GM23338 (cell line): Measurements from ENCODE around the gene CLCNKA. TPM values are rescaled to one million over a fixed set of nuclear protein-coding genes. Genes with fewer than 3 reads are reported as not detected.

Source experiments
- ATAC-seq: fragments of 200-7000 bp; cut with Tn5 transposase; 3 replicates; pipeline ENCODE4 v1.9.1; 2020
- DNase-seq: peaks from one replicate; pipeline ENCODE4 v3.0.0-alpha.2; 2015; ENCODE audit warnings: low spot score
- H2AFZ ChIP-seq: fragments of 200-600 bp; sonication (generic); 2 replicates; pipeline ENCODE4 v1.8.0; 2016; ENCODE audit warnings: antibody characterized with exemption, mild to moderate bottlenecking, moderate library complexity
- H3F3A ChIP-seq: fragments of 200-600 bp; sonication (generic); replicated peaks from 2 replicates; pipeline ENCODE4 v1.8.0; 2017; ENCODE audit warnings: antibody characterized with exemption, mixed run types, low read depth
- H3K27ac ChIP-seq: fragments of 200-600 bp; sonication (generic); 2 replicates; pipeline ENCODE4 v1.6.1; 2016; ENCODE audit warnings: low read depth
- H3K27me3 ChIP-seq: fragments of 200-600 bp; sonication (generic); 2 replicates; pipeline ENCODE4 v1.8.0; 2016; ENCODE audit warnings: mild to moderate bottlenecking, mixed run types, moderate library complexity; ENCODE audit not compliant: insufficient read depth
- H3K36me3 ChIP-seq: fragments of 200-600 bp; sonication (generic); 2 replicates; pipeline ENCODE4 v1.8.0; 2016; ENCODE audit warnings: mild to moderate bottlenecking; ENCODE audit not compliant: insufficient read depth
- H3K4me1 ChIP-seq: fragments of 200-600 bp; sonication (generic); 2 replicates; pipeline ENCODE4 v1.8.0; 2016; ENCODE audit warnings: mild to moderate bottlenecking, moderate library complexity; ENCODE audit not compliant: insufficient read depth
- H3K4me2 ChIP-seq: fragments of 200-600 bp; sonication (generic); 2 replicates; pipeline ENCODE4 v1.7.1; 2017; ENCODE audit warnings: mixed run types
- H3K4me3 ChIP-seq: fragments of 200-600 bp; sonication (generic); 2 replicates; pipeline ENCODE4 v1.6.1; 2016; ENCODE audit warnings: mixed run types
- H3K79me2 ChIP-seq: fragments of 200-600 bp; sonication (generic); replicated peaks from 2 replicates; pipeline ENCODE4 v1.8.0; 2017; ENCODE audit warnings: mild to moderate bottlenecking; ENCODE audit not compliant: insufficient read depth
- H3K9me2 ChIP-seq: fragments of 200-600 bp; sonication (generic); 2 replicates; pipeline ENCODE4 v1.8.0; 2017; ENCODE audit not compliant: insufficient read depth
- H4K20me1 ChIP-seq: fragments of 200-600 bp; sonication (generic); replicated peaks from 2 replicates; pipeline ENCODE4 v1.8.0; 2017; ENCODE audit warnings: mild to moderate bottlenecking; ENCODE audit not compliant: insufficient read depth
- H3K27ac Mint-ChIP-seq: 2 replicates; pipeline ENCODE4 v1.8.0; 2020; ENCODE audit warnings: inconsistent platforms, mild to moderate bottlenecking, moderate library complexity, mixed read lengths
- H3K27me3 Mint-ChIP-seq: 3 replicates; pipeline ENCODE4 v1.8.0; 2022; ENCODE audit warnings: low read depth, mild to moderate bottlenecking, moderate library complexity, mixed read lengths, inconsistent platforms; ENCODE audit not compliant: insufficient read depth, poor library complexity
- H3K36me3 Mint-ChIP-seq: 3 replicates; pipeline ENCODE4 v1.8.0; 2021; ENCODE audit warnings: low read depth, mild to moderate bottlenecking, inconsistent platforms, moderate library complexity, mixed read lengths
- H3K4me1 Mint-ChIP-seq: 3 replicates; pipeline ENCODE4 v1.8.0; 2020; ENCODE audit warnings: mild to moderate bottlenecking, inconsistent platforms, mixed read lengths
- H3K4me3 Mint-ChIP-seq: 3 replicates; pipeline ENCODE4 v1.8.0; 2021; ENCODE audit warnings: moderate library complexity, mild to moderate bottlenecking, inconsistent platforms, mixed read lengths
- H3K9me3 Mint-ChIP-seq: 3 replicates; pipeline ENCODE4 v1.8.0; 2020; ENCODE audit warnings: moderate library complexity, mild to moderate bottlenecking, inconsistent platforms, mixed read lengths
- CREB1 ChIP-seq: fragments of 250-450 bp; sonication (Bioruptor Pico); IDR thresholded peaks from 2 replicates; pipeline ENCODE4 v1.5.0; 2020; ENCODE audit warnings: low read depth, mild to moderate bottlenecking, moderate library complexity
- CTCF ChIP-seq, 2 experiments: fragments of 200-600 bp in 1 of 2; sonication (generic) in 1 of 2; conservative IDR thresholded peaks; 2 replicates each; pipeline versions ENCODE4 v1.5.1 to v1.6.1; 2016 to 2017; ENCODE audit warnings: antibody characterized with exemption in 2 of 2, low read depth in 2 of 2, mild to moderate bottlenecking in 2 of 2, moderate library complexity in 1 of 2
- ETS1 ChIP-seq: IDR thresholded peaks from 2 replicates; pipeline ENCODE4 v1.6.1; 2016; ENCODE audit warnings: antibody characterized with exemption
- EZH2 ChIP-seq: fragments of 200-600 bp; sonication (generic); IDR thresholded peaks from one replicate; pipeline ENCODE4 v1.8.0; 2017; ENCODE audit warnings: antibody characterized with exemption, mild to moderate bottlenecking, low read depth; ENCODE audit not compliant: unreplicated experiment
- EZH2phosphoT487 ChIP-seq: fragments of 200-600 bp; sonication (generic); IDR thresholded peaks from one replicate; pipeline ENCODE4 v1.8.1; 2018; ENCODE audit warnings: antibody characterized with exemption; ENCODE audit not compliant: unreplicated experiment
- JUNB ChIP-seq: IDR thresholded peaks from one replicate; pipeline ENCODE4 v1.6.1; 2016; ENCODE audit warnings: antibody characterized with exemption; ENCODE audit not compliant: unreplicated experiment
- STAT1 ChIP-seq: IDR thresholded peaks from one replicate; pipeline ENCODE4 v1.6.1; 2016; ENCODE audit warnings: antibody characterized with exemption; ENCODE audit not compliant: unreplicated experiment
- ZNF114 ChIP-seq: fragments of 250-450 bp; sonication (Bioruptor Pico); IDR thresholded peaks from 2 replicates; pipeline ENCODE4 v1.5.0; 2020; ENCODE audit warnings: mild to moderate bottlenecking, moderate library complexity
- ZNF331 ChIP-seq: fragments of 250-450 bp; sonication (Bioruptor Pico); IDR thresholded peaks from 2 replicates; pipeline ENCODE4 v1.5.0; 2020; ENCODE audit warnings: low read depth, mild to moderate bottlenecking, moderate library complexity
- ZNF462 ChIP-seq: fragments of 250-450 bp; sonication (Bioruptor Pico); IDR thresholded peaks from 2 replicates; pipeline ENCODE4 v1.5.0; 2020; ENCODE audit warnings: mild to moderate bottlenecking, moderate library complexity
- polyA plus RNA-seq: library from polyadenylated mRNA; unstranded; fragments of >200 nt; fragmentation: Nextera tagmentation; extraction: Ambion mirVana; gene quantifications from 2 replicates; pipeline ENCODE4 v1.2.1, GENCODE V29; 2016
- total RNA-seq: library from RNA; depleted of rRNA; stranded (reverse); fragments of >200 nt; shearing (Covaris generic); gene quantifications from 2 replicates; pipeline ENCODE4 v1.2.3, GENCODE V29; 2014

CLCNKA gene
- total and polyA plus RNA-seq, 2 experiments from 2014 or later: 0.59 to 0.76 TPM

- TF ChIP-seq ZNF462 (CRISPR knock-in tag) (no peak), ZNF331 (CRISPR knock-in tag) (no peak), ZNF114 (no peak), JUNB (no peak), CTCF (conservative IDR thresholded peaks at IDR 0.05; ENCODE audit: low read depth in 2 of 2) (no peak)
Observed at GRCh38 chr1:16065269-16065576, 43.4 kb downstream of the CLCNKA start (continued).

GRCh38 chr1:16066245-16066644 is 44.4 kb downstream of the CLCNKA start:
- Histone ChIP-seq H3K4me1 (no peaks in the 10 kb centered on the region; the same call in 1 of the 2 replicates), H3K36me3 (no peaks in the 10 kb centered on the region), H3K9me2 (no peaks in the 10 kb centered on the region), H3K4me3 (no peak overlapping the region), H2AFZ (no peak overlapping the region), H3K27me3 (no peaks in the 10 kb centered on the region), H3K4me2 (no peak overlapping the region), H3K27ac (no peak overlapping the region), H4K20me1 (no peaks in the 10 kb centered on the region), H3K79me2 (no peaks in the 10 kb centered on the region), H3F3A (no peaks in the 10 kb centered on the region)
- Mint-ChIP-seq H3K9me3 (no peaks in the 10 kb centered on the region), H3K4me3 (no peak overlapping the region), H3K4me1 (peaks cover 33% of the 10 kb centered on the region), H3K27ac (no peak overlapping the region), H3K36me3 (no peaks in the 10 kb centered on the region), H3K27me3 (peaks cover 16% of the 10 kb centered on the region)
- no peak for ATAC-seq
- no peak for DNase-seq
- no peak for TF ChIP-seq STAT1
- TF ChIP-seq EZH2phosphoT487: no peak
- no peak for TF ChIP-seq ZNF114
- no peak for TF ChIP-seq CTCF (conservative IDR thresholded peaks at IDR 0.05; ENCODE audit: low read depth in 2 of 2)
- TF ChIP-seq ETS1: no peak
- TF ChIP-seq JUNB: no peak
- TF ChIP-seq CREB1 (CRISPR knock-in tag): no peak
- no peak for TF ChIP-seq EZH2
- no peak for TF ChIP-seq ZNF331 (CRISPR knock-in tag)
